ENCODE results near the gene TFF1.

Gene TFF1

GRCh38 chr21:42401154-42401553, 34.8 kb upstream of the TFF1 start:
- H3K4me3 ChIP-seq (ENCODE audit: low read length), result no peak overlapping the region
- DNase-seq (ENCODE audit: low read depth, low spot score), result no peak

- no peak overlapping the region for H3K4me3 ChIP-seq (ENCODE audit: low read length)
- DNase-seq (ENCODE audit: low read depth, low spot score), result no peak
Observed at GRCh38 chr21:42400525-42400924, 34.2 kb upstream of the TFF1 start.

- no peak overlapping the region for H3K4me3 ChIP-seq (ENCODE audit: low read length)
- DNase-seq (ENCODE audit: low read depth, low spot score), result no peak
Observed at GRCh38 chr21:42398436-42399028, 32.2 kb upstream of the TFF1 start.

GRCh38 chr21:42397746-42398394, 31.5 kb upstream of the TFF1 start:
- H3K4me3 ChIP-seq (ENCODE audit: low read length), result no peak overlapping the region
- DNase-seq (ENCODE audit: low read depth, low spot score), result no peak

GRCh38 chr21:42396799-42397745, 30.7 kb upstream of the TFF1 start:
- H3K4me3 ChIP-seq (ENCODE audit: low read length), result no peak overlapping the region

GRCh38 chr21:42395905-42396651, 29.7 kb upstream of the TFF1 start, which contains the start of gene TMPRSS3:
Gene TMPRSS3 (minus strand): TSS chr21:42396052. CDS start chr21:42395417, 635 bp downstream.
- DNase-seq (ENCODE audit: low read depth, low spot score), result no peak
- no peak within 1 kb of the TSS for H3K4me3 ChIP-seq (ENCODE audit: low read length)

More at GRCh38 chr21:42396799-42397745, 30.7 kb upstream of the TFF1 start:
- no peak for DNase-seq (ENCODE audit: low read depth, low spot score)

GRCh38 chr21:42395302-42395701, 29.0 kb upstream of the TFF1 start:
- H3K4me3 ChIP-seq (ENCODE audit: low read length), result no peak overlapping the region
- DNase-seq (ENCODE audit: low read depth, low spot score), result no peak

GRCh38 chr21:42393443-42393950, 27.2 kb upstream of the TFF1 start:
- DNase-seq (ENCODE audit: low read depth, low spot score), result no peak

GRCh38 chr21:42392731-42393442, 26.6 kb upstream of the TFF1 start:
- no peak for DNase-seq (ENCODE audit: low read depth, low spot score)
- H3K4me3 ChIP-seq (ENCODE audit: low read length), result no peak overlapping the region

More at GRCh38 chr21:42393443-42393950, 27.2 kb upstream of the TFF1 start:
- H3K4me3 ChIP-seq (ENCODE audit: low read length), result no peak overlapping the region

GRCh38 chr21:42391297-42391696, 25.0 kb upstream of the TFF1 start:
- no peak overlapping the region for H3K4me3 ChIP-seq (ENCODE audit: low read length)
- DNase-seq (ENCODE audit: low read depth, low spot score), result no peak

- no peak overlapping the region for H3K4me3 ChIP-seq (ENCODE audit: low read length)
- DNase-seq (ENCODE audit: low read depth, low spot score), result no peak
Observed at GRCh38 chr21:42390696-42391095, 24.4 kb upstream of the TFF1 start.

- no peak overlapping the region for H3K4me3 ChIP-seq (ENCODE audit: low read length)
- DNase-seq (ENCODE audit: low read depth, low spot score), result no peak
Observed at GRCh38 chr21:42390193-42390592, 23.9 kb upstream of the TFF1 start.

- DNase-seq (ENCODE audit: low read depth, low spot score), result no peak
- H3K4me3 ChIP-seq (ENCODE audit: low read length), result no peak overlapping the region
Observed at GRCh38 chr21:42389449-42389835, 23.1 kb upstream of the TFF1 start.

GRCh38 chr21:42388740-42389448, 22.6 kb upstream of the TFF1 start:
- DNase-seq (ENCODE audit: low read depth, low spot score), result no peak
- H3K4me3 ChIP-seq (ENCODE audit: low read length), result no peak overlapping the region

- no peak for DNase-seq (ENCODE audit: low read depth, low spot score)
- no peak overlapping the region for H3K4me3 ChIP-seq (ENCODE audit: low read length)
Observed at GRCh38 chr21:42387843-42388340, 21.6 kb upstream of the TFF1 start.

- no peak overlapping the region for H3K4me3 ChIP-seq (ENCODE audit: low read length)
- DNase-seq (ENCODE audit: low read depth, low spot score), result no peak
Observed at GRCh38 chr21:42387164-42387563, 20.8 kb upstream of the TFF1 start.

- no peak overlapping the region for H3K4me3 ChIP-seq (ENCODE audit: low read length)
- no peak for DNase-seq (ENCODE audit: low read depth, low spot score)
Observed at GRCh38 chr21:42386034-42386591, 19.8 kb upstream of the TFF1 start.
